ENCODE results near the gene RAB11A.

The RAB11A gene

GRCh38 chr15:65887565-65887964 is 18.3 kb downstream of the RAB11A start:
- no peak for DNase-seq

GRCh38 chr15:65888981-65889380 is 19.7 kb downstream of the RAB11A start:
- no peak for DNase-seq

GRCh38 chr15:65893060-65893459 is 23.8 kb downstream of the RAB11A start:
- no peak for DNase-seq

- no peak for DNase-seq
Observed at GRCh38 chr15:65896236-65896635, 26.9 kb downstream of the RAB11A start.

GRCh38 chr15:65900488-65900887 is 31.2 kb downstream of the RAB11A start:
- no peak for DNase-seq

GRCh38 chr15:65901336-65901735 is 32.0 kb downstream of the RAB11A start:
- no peak for DNase-seq

GRCh38 chr15:65901836-65902235 is 32.5 kb downstream of the RAB11A start:
- no peak for DNase-seq

- DNase-seq, result peak; percentile 21 to 23
Observed at GRCh38 chr15:65902373-65902772, 33.1 kb downstream of the RAB11A start.

- no peak for DNase-seq
Observed at GRCh38 chr15:65903296-65904073, 34.2 kb downstream of the RAB11A start.

- no peak for DNase-seq
Observed at GRCh38 chr15:65904301-65904700, 35.0 kb downstream of the RAB11A start.

- no peak for DNase-seq
Observed at GRCh38 chr15:65906396-65906795, 37.1 kb downstream of the RAB11A start.

- no peak for DNase-seq
Observed at GRCh38 chr15:65907661-65908060, 38.4 kb downstream of the RAB11A start.

GRCh38 chr15:65908876-65909275 is 39.6 kb downstream of the RAB11A start:
- no peak for DNase-seq

GRCh38 chr15:65909831-65910230 is 40.5 kb downstream of the RAB11A start:
- no peak for DNase-seq

- no peak for DNase-seq
Observed at GRCh38 chr15:65910341-65910740, 41.0 kb downstream of the RAB11A start.

- no peak for DNase-seq
Observed at GRCh38 chr15:65912235-65912634, 42.9 kb downstream of the RAB11A start.

- DNase-seq, result no peak
Observed at GRCh38 chr15:65913631-65914199, 44.4 kb downstream of the RAB11A start.

GRCh38 chr15:65914386-65914785 is 45.1 kb downstream of the RAB11A start:
- no peak for DNase-seq

GRCh38 chr15:65914981-65915925 is 46.0 kb downstream of the RAB11A start:
- DNase-seq, result peak in 1 of 2 experiments; percentile 49

GRCh38 chr15:65916041-65916663 is 46.9 kb downstream of the RAB11A start:
- DNase-seq, result no peak

- DNase-seq, result peak; percentile 30 to 44
Observed at GRCh38 chr15:65916664-65917406, 47.5 kb downstream of the RAB11A start.

GRCh38 chr15:65917407-65917756 is 48.1 kb downstream of the RAB11A start:
- no peak for DNase-seq

Data from NCI-H2081 (cell line).